ENCODE results near the gene GAREM1.

GAREM1 gene

GRCh38 chr18:32455361-32455760 is 15.3 kb downstream of the GAREM1 start:
- no peak for DNase-seq

GRCh38 chr18:32454593-32454992 is 16.1 kb downstream of the GAREM1 start:
- no peak for DNase-seq

- no peak for DNase-seq
These were observed 19.8 kb downstream of the GAREM1 start for GRCh38 chr18:32450874-32451273.

- no peak for DNase-seq
These were observed 20.5 kb downstream of the GAREM1 start for GRCh38 chr18:32450026-32450691.

- no peak for DNase-seq
These were observed 23.9 kb downstream of the GAREM1 start for GRCh38 chr18:32446780-32447179.

- no peak for DNase-seq
These were observed 24.8 kb downstream of the GAREM1 start for GRCh38 chr18:32445846-32446245.

GRCh38 chr18:32443706-32444215 is 26.9 kb downstream of the GAREM1 start:
- DNase-seq: no peak

- no peak for DNase-seq
These were observed 27.5 kb downstream of the GAREM1 start for GRCh38 chr18:32443033-32443705.

- no peak for DNase-seq
These were observed 28.1 kb downstream of the GAREM1 start for GRCh38 chr18:32442575-32442974.

GRCh38 chr18:32441533-32441932 is 29.1 kb downstream of the GAREM1 start:
- DNase-seq: no peak

GRCh38 chr18:32440518-32440917 is 30.2 kb downstream of the GAREM1 start:
- no peak for DNase-seq

- no peak for DNase-seq
These were observed 30.9 kb downstream of the GAREM1 start for GRCh38 chr18:32439802-32440201.

GRCh38 chr18:32439241-32439640 is 31.4 kb downstream of the GAREM1 start:
- no peak for DNase-seq

GRCh38 chr18:32438173-32438572 is 32.5 kb downstream of the GAREM1 start:
- DNase-seq: no peak

GRCh38 chr18:32437100-32437834 is 33.4 kb downstream of the GAREM1 start:
- no peak for DNase-seq

- DNase-seq: no peak
These were observed 34.8 kb downstream of the GAREM1 start for GRCh38 chr18:32435631-32436500.

GRCh38 chr18:32431753-32432152 is 38.9 kb downstream of the GAREM1 start:
- no peak for DNase-seq

- no peak for DNase-seq
These were observed 41.3 kb downstream of the GAREM1 start for GRCh38 chr18:32429402-32429801.

- no peak for DNase-seq
These were observed 43.4 kb downstream of the GAREM1 start for GRCh38 chr18:32427084-32427900.

- no peak for DNase-seq
These were observed 45.2 kb downstream of the GAREM1 start for GRCh38 chr18:32425466-32425865.

- no peak for DNase-seq
These were observed 46.0 kb downstream of the GAREM1 start for GRCh38 chr18:32424696-32425095.

All from NCI-H2029 treated with DMSO at 0.1 percent for 48 hours (cell line).